NCI-H345 treated with DMSO at 0.1 percent for 48 hours (cell line): ENCODE measurements around the gene ZBTB37.
"Not testable (repeated sequence)": the region's sequence is repeated elsewhere in the genome, so short reads cannot be mapped to it uniquely, and the experiment has no call there.

Experiments used
- DNase-seq: peaks from one replicate; lab custom pipeline; 2025; ENCODE audit not compliant: unreplicated experiment; lab: John Stamatoyannopoulos, UW

ZBTB37 gene

GRCh38 chr1:173900992-173901391 is 32.8 kb downstream of the ZBTB37 start:
- no peak for DNase-seq

DNA sequence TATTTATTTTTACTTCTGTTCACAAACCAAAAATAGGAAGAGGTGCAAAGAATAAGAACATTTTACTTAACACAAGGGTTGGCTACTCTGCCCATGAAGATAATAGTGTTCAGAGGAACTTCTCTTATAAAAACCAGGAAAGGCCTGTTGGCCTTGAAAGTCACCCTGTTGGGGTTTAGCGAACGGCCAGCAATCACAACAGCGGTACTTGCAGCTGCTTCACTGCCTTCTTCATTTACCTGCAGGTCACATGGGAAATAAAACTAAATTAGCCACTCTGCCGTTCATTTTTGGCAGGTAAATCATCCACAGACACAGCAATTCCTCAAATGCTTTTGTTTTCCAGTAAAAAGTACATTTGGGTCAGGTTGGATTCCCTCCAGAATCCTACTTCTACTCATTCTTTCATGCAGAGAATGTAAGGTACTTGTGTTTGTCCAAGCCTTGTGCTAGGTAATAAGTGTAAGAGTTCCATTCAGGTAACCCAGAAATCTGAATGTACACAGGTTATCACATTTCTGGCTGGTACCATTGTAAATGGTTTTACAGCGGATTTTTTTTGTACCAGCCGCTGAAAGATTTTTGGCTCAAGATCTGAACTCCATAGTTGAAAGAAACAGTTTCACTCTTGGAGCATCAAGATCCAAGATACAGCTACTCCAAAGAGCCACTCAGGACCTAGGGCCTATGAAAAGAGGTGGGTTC is 35.8 kb downstream of the ZBTB37 start:
- no peak for DNase-seq

DNA sequence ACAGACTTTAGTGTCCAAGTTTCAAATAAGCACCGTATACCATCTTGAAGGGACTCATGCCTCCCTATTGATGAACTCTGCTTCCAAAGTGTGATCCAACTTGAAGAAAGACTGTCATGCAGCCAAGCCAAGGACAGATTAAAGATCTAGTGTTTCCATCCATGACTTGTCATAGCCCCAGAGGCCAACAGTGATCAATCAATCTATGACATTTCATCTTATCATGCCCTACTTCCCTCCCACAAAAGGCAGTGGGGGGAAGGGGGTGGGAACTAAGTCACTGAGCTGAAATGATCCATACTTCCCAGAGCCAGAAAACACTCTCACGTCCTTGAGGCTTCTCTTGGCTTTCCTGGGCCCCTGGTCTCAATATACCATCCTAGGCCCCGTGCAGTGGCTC is 44.9 kb downstream of the ZBTB37 start:
- no peak for DNase-seq

DNA sequence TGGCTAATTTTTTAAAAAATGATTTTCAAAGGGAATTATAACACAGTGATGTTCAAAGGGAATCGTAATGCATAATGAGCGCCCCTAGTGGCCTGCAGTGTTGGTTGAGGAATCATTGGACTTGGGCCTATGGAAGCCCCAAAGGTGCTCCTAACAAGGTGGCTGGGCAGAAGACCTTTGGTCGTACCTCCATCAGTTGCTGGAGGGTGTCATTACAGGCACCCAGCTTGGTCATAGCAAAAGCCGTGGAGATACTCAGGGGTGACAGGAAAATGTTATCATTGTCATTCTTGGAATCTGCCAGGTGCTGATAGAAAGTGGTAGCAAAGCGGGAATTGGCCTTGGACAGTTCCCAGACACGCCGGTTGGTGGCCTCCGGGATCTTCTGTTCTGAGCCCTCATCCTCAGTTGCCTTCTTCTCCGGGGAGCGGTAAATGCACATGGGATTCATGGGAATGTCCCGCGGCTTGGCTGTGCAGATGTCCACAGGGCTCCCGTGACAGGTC is 46.2 kb downstream of the ZBTB37 start:
- no peak for DNase-seq

GRCh38 chr1:173915596-173915995 is 47.4 kb downstream of the ZBTB37 start:
- DNase-seq = no peak

DNA sequence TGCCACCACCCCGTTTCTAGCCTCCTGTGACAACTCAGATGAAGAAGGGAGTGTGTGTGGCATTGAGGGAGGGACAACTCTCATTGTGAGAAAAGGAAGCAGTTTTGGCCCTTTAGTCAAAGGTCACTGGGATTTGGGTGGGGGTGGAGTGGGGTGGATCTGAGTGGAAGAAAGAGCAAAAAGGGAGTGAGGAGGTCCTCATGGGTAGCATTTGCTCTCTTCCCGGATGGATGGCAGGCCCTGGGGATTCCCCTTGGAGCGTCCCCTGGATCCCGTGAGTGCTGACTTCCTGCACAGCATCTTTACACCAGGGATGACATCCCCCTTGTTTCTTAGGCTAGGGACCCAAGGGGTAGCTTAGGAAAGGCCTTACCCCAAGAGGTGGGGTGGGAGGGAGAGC is 48.5 kb downstream of the ZBTB37 start:
- no peak for DNase-seq

- no peak for DNase-seq
Observed at GRCh38 chr1:173917149-173917548, 49.0 kb downstream of the ZBTB37 start, which contains the start of gene SERPINC1. Gene SERPINC1, minus strand, starts transcription at chr1:173917327. Its CDS starts 68 bp downstream, at chr1:173917259.

DNA sequence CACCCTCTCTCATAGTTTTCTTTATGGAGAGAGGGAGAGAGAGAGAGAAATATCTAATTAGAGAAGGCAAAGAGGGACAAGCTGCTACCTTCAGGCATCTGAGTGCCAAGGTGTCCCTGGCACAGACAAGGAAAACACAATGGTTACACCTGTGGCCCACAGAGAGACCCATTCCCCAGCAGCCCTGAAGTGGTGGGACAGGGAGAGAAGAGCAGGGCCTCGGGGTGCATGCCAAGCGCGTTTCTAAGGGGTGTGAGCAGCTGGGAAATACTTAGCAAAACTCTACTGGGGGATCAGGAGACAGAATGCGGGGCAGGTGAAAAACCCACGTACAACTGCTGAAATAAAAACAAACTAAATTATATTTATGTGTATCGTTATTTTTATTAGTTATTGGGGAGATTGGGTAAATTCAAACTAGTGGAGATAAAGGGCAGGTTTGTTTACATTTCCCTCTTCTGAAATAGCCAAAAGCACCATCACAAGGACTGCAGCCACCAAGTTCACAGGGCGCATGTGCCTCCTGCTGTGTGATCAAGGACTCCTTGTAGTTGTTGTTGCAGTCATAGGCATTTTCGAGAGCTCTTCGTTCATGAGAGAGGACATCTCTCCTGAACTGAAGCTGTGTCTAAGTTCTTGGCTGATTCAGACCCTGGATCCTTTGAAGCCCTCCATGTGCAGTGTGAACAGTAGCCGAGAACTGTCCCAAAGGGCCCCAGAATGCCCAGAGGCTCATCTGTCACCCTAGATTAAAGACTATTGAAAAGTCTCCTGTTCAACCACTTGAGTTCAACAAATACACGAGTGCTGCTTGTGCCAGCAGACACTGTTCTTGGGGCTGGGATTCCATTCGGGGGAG is 49.7 kb downstream of the ZBTB37 start:
- no peak for DNase-seq

GRCh38 chr1:173920861-173921260 is 52.7 kb downstream of the ZBTB37 start:
- no peak for DNase-seq

DNA sequence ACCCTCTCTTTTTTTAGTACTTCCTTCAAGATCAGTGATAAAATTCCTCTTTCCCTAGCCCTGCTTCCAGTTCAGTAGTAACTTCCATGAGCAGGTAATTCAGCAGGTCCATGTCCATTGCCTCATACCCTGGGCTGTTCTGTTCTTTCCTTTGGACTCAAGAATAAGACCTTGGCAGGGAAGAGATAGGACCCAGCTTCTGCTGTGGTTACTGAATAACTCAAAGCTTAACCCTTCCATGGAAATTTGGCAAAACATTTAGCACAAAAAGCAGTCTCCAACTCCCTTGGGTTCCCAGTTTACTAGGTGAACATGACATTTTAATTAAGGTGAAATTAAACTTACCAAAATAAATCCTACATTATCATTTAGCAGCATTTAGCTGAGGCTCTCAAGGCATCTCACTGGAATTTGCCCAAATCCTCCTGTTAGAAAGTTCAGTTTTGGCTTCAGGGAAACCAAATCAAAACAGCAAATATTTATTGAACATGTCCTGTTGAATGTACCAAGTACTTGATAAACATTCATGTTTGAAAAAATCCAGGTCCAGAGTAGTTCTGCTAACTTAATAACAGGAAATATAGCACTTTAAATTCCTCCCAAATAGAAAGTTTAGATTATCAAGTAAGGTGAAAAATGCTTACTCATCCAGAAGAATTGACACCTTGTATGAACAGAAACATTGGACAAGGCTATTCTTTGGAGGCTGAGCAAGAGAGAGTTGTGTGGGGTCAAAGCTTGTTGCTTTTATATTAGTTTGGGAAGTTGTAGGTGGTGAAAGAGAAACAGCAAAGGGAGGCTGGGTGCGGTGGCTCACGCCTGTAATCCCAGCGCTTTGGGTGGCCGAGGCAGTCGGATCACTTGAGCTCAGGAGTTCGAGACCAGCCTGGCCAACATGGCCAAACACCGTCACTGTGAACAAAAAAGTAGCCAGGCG is 57.4 kb downstream of the ZBTB37 start:
- DNase-seq = no peak

GRCh38 chr1:173930541-173930940 is 62.4 kb downstream of the ZBTB37 start:
- DNase-seq = not testable (repeated sequence)

- no peak for DNase-seq
Observed at GRCh38 chr1:173934440-173934839, 66.3 kb downstream of the ZBTB37 start.

DNA sequence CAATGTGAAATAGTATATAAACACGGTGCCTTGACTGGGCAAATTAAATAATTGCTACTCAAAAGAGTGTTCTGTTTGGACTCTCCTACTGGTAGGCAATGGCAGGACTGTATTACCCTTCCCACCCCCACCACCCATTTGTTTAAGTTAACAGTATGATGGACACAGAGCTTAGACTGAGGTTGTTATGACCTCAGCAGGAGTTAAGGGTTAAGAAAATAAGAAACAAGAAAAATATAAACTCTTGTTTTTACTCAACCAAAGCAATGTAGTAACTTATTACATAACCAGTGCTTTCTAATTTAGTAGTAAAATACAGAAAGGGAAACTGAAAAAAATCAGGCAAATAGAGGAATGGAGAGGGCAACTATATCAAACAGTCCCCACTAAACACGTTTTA is 68.9 kb downstream of the ZBTB37 start:
- DNase-seq = no peak

DNA sequence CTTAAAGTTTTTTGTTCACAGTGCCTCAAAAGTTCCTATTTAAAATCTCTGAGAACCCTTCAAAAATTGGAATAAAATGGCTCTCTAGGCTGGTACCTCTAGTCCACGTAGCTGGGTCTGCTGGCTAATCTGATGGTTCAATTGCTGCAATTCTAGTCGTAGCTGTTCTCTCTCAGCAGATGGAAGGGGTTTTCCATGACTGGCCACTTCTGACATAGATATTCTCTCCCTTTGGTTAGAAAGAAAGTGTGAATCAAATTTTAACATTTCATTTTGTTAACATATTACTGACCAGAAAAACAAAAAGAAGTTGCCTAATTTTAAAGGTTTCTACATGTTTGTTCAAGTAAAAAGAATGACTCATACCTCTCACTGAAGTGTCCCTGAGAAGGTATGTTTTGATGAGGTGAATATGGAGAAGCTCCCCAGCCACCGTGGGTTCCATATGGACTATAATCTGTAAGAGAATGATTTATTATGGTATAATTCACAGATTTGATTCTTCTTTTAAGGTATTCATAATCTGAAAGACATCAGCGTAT is 78.3 kb downstream of the ZBTB37 start:
- DNase-seq = no peak

DNA sequence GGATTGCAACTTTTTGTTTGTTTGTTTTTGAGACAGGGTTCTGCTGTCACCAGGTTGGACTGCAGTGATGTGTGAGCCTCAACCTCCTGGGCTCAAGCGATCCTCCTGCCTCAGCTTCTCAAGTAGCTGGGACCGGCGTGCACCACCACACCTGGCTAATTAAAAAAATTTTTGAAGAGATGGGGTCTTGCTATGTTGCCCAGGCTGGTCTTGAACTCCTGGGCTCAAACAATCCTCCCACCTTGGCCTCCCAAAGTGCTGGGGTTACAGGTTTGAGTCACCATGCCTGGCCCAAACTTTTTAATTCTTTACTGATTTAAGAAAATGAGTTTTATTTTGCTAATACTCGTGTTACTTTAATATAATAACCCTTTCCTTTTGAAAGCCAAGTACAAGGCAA is 80.4 kb downstream of the ZBTB37 start:
- DNase-seq = no peak
